Astrocyte (in vitro differentiated cells and primary cell): ENCODE results near the gene C6orf47. TPM values are rescaled to one million over a fixed set of nuclear protein-coding genes. Genes with fewer than 3 reads are reported as not detected.

Source experiments
- DNase-seq: peaks from one replicate; pipeline ENCODE4 v3.0.0-alpha.2; 2010; ENCODE audit warnings: low read depth
- FAIRE-seq: peaks from 2 replicates; lab custom pipeline; 2011; peaks lifted over from hg19 to GRCh38; lab: Jason Lieb, UNC
- H2AFZ ChIP-seq: 2 replicates; pipeline ENCODE4 v1.6.0; 2012; ENCODE audit warnings: low read depth, low read length, inconsistent platforms
- H3K27ac ChIP-seq: 2 replicates; pipeline ENCODE4 v1.5.1; 2011; ENCODE audit warnings: low read depth, low read length, inconsistent platforms
- H3K27me3 ChIP-seq: 2 replicates; pipeline ENCODE4 v1.6.0; 2011; ENCODE audit warnings: low read length, inconsistent platforms; ENCODE audit not compliant: insufficient read depth
- H3K36me3 ChIP-seq: 2 replicates; pipeline ENCODE4 v1.5.1; 2011; ENCODE audit warnings: low read length, inconsistent platforms; ENCODE audit not compliant: insufficient read depth
- H3K4me1 ChIP-seq: 2 replicates; pipeline ENCODE4 v1.5.1; 2011; ENCODE audit warnings: low read length, inconsistent platforms; ENCODE audit not compliant: insufficient read depth
- H3K4me2 ChIP-seq: 2 replicates; pipeline ENCODE4 v1.6.0; 2012; ENCODE audit warnings: low read length, inconsistent platforms
- H3K4me3 ChIP-seq: 2 replicates; pipeline ENCODE4 v1.5.1; 2011; ENCODE audit warnings: low read depth, mild to moderate bottlenecking, low read length, inconsistent platforms; ENCODE audit not compliant: insufficient read depth
- H3K79me2 ChIP-seq: 2 replicates; pipeline ENCODE4 v1.6.0; 2012; ENCODE audit warnings: mild to moderate bottlenecking, low read length, inconsistent platforms; ENCODE audit not compliant: insufficient read depth
- H3K9ac ChIP-seq: 2 replicates; pipeline ENCODE4 v1.6.0; 2012; ENCODE audit warnings: mild to moderate bottlenecking, low read length, inconsistent platforms
- H3K9me3 ChIP-seq: 2 replicates; pipeline ENCODE4 v1.5.1; 2012; ENCODE audit warnings: low read depth, mild to moderate bottlenecking, low read length, inconsistent platforms; ENCODE audit not compliant: insufficient read depth
- H4K20me1 ChIP-seq: 2 replicates; pipeline ENCODE4 v1.6.0; 2012; ENCODE audit warnings: low read length, inconsistent platforms; ENCODE audit not compliant: insufficient read depth
- H3K27ac Mint-ChIP-seq: one replicate; pipeline ENCODE4 v1.8.0; 2021; ENCODE audit warnings: mild to moderate bottlenecking, mixed read lengths; ENCODE audit not compliant: unreplicated experiment
- H3K27me3 Mint-ChIP-seq: one replicate; pipeline ENCODE4 v1.8.0; 2021; ENCODE audit warnings: low read depth, mixed read lengths; ENCODE audit not compliant: unreplicated experiment
- H3K36me3 Mint-ChIP-seq: one replicate; pipeline ENCODE4 v1.8.0; 2021; ENCODE audit warnings: low read depth, mixed read lengths; ENCODE audit not compliant: unreplicated experiment
- H3K4me1 Mint-ChIP-seq: one replicate; pipeline ENCODE4 v1.8.0; 2021; ENCODE audit warnings: low read depth, mixed read lengths; ENCODE audit not compliant: unreplicated experiment
- H3K4me3 Mint-ChIP-seq: one replicate; pipeline ENCODE4 v1.8.0; 2021; ENCODE audit warnings: mild to moderate bottlenecking, moderate library complexity, mixed read lengths; ENCODE audit not compliant: unreplicated experiment
- H3K9me3 Mint-ChIP-seq: one replicate; pipeline ENCODE4 v1.8.0; 2021; ENCODE audit warnings: mild to moderate bottlenecking, mixed read lengths; ENCODE audit not compliant: unreplicated experiment
- CTCF ChIP-seq: IDR thresholded peaks from 2 replicates; pipeline ENCODE4 v1.5.1; 2011; ENCODE audit warnings: low read depth, mild to moderate bottlenecking, inconsistent platforms, low read length, moderate library complexity; ENCODE audit not compliant: insufficient read depth
- EZH2 ChIP-seq: IDR thresholded peaks from 2 replicates; pipeline ENCODE4 v1.6.1; 2012; ENCODE audit warnings: mild to moderate bottlenecking, low read length, inconsistent platforms; ENCODE audit not compliant: insufficient read depth
- total RNA-seq: library from RNA; stranded (reverse); gene quantifications from 2 replicates; pipeline ENCODE4 v1.2.1, GENCODE V29; 2021

C6orf47 gene
- total RNA-seq, 1 donor from 2014 or later = 14.7 TPM

- peaks cover 14% of the 10 kb centered on the region for H3K4me1 Mint-ChIP-seq
- peaks cover 16% of the 10 kb centered on the region for H3K36me3 Mint-ChIP-seq
- no peaks in the 10 kb centered on the region for H3K9me3 Mint-ChIP-seq
- peak overlapping the region; percentile 98 for H3K27ac Mint-ChIP-seq
- H2AFZ ChIP-seq = peak overlapping the region; percentile 82
- H3K27me3 ChIP-seq = no peaks in the 10 kb centered on the region
- H3K4me3 Mint-ChIP-seq = peak overlapping the region; percentile 94
- TF ChIP-seq EZH2 (no peak), CTCF (no peak)
- no peaks in the 10 kb centered on the region for H3K9me3 ChIP-seq
- FAIRE-seq (no peak), DNase-seq (peak; percentile 98)
- H3K27me3 Mint-ChIP-seq = peaks cover 4% of the 10 kb centered on the region
- H3K9ac ChIP-seq = peak overlapping the region; percentile 89
- peak overlapping the region; percentile 99 for H3K27ac ChIP-seq
- peak overlapping the region; percentile 86 for H3K4me2 ChIP-seq
- peaks cover 13% of the 10 kb centered on the region for H3K36me3 ChIP-seq
- H3K4me1 ChIP-seq = peaks cover 12% of the 10 kb centered on the region
- H3K79me2 ChIP-seq = peaks cover 43% of the 10 kb centered on the region
- H3K4me3 ChIP-seq = peak overlapping the region; percentile 66
- H4K20me1 ChIP-seq = peaks cover 39% of the 10 kb centered on the region
Observed at GRCh38 chr6:31619805-31620585, 40.6 kb downstream of the C6orf47 start.

GRCh38 chr6:31617010-31617409, 43.6 kb downstream of the C6orf47 start:
- H3K4me3 Mint-ChIP-seq = no peak overlapping the region
- Histone ChIP-seq H3K4me3 (no peak overlapping the region), H3K36me3 (no peaks in the 10 kb centered on the region), H3K9ac (no peak overlapping the region), H4K20me1 (peaks cover 10% of the 10 kb centered on the region), H3K27ac (no peak overlapping the region), H3K4me1 (peaks cover 1% of the 10 kb centered on the region), H2AFZ (no peak overlapping the region), H3K4me2 (no peak overlapping the region), H3K9me3 (no peaks in the 10 kb centered on the region), H3K79me2 (peaks cover 14% of the 10 kb centered on the region), H3K27me3 (no peaks in the 10 kb centered on the region)
- H3K27me3 Mint-ChIP-seq = peaks cover 4% of the 10 kb centered on the region
- H3K36me3 Mint-ChIP-seq = no peaks in the 10 kb centered on the region
- DNase-seq = no peak
- FAIRE-seq = no peak
- no peaks in the 10 kb centered on the region for H3K9me3 Mint-ChIP-seq
- H3K4me1 Mint-ChIP-seq = peaks cover 5% of the 10 kb centered on the region
- no peak overlapping the region for H3K27ac Mint-ChIP-seq
- TF ChIP-seq EZH2 (no peak), CTCF (no peak)

- no peak overlapping the region for H2AFZ ChIP-seq
- no peak overlapping the region for H3K4me2 ChIP-seq
Observed at GRCh38 chr6:31615748-31616147, 44.8 kb downstream of the C6orf47 start.

More at GRCh38 chr6:31615748-31616147, 44.8 kb downstream of the C6orf47 start:
- no peaks in the 10 kb centered on the region for H3K4me1 ChIP-seq
- H3K36me3 ChIP-seq = no peaks in the 10 kb centered on the region
- H3K27ac Mint-ChIP-seq = no peak overlapping the region
- no peak overlapping the region for H3K4me3 Mint-ChIP-seq
- DNase-seq = no peak
- H4K20me1 ChIP-seq = no peaks in the 10 kb centered on the region
- no peak overlapping the region for H3K9ac ChIP-seq
- H3K4me1 Mint-ChIP-seq = peaks cover 5% of the 10 kb centered on the region
- H3K27me3 Mint-ChIP-seq = peaks cover 6% of the 10 kb centered on the region
- no peak overlapping the region for H3K27ac ChIP-seq
- no peaks in the 10 kb centered on the region for H3K9me3 ChIP-seq
- H3K36me3 Mint-ChIP-seq = no peaks in the 10 kb centered on the region
- no peak for FAIRE-seq
- no peak overlapping the region for H3K4me3 ChIP-seq
- TF ChIP-seq CTCF = no peak
- TF ChIP-seq EZH2 = no peak
- H3K9me3 Mint-ChIP-seq = no peaks in the 10 kb centered on the region
- H3K79me2 ChIP-seq = peaks cover 2% of the 10 kb centered on the region
- H3K27me3 ChIP-seq = no peaks in the 10 kb centered on the region
